PFSK-1 (cell line): ENCODE measurements around the gene NUDC.

Experiments used
- POLR2AphosphoS5 ChIP-seq: IDR thresholded peaks from 2 replicates; pipeline ENCODE4 v1.6.1; 2012; ENCODE audit warnings: low read depth, mild to moderate bottlenecking, control low read depth, low read length, moderate library complexity
- REST ChIP-seq, 2 experiments: IDR thresholded peaks; 2 replicates each; pipeline versions ENCODE4 v1.6.1 to v1.8.0; 2011 to 2012; ENCODE audit warnings: low read depth in 2 of 2, low read length in 2 of 2, control low read depth in 1 of 2, inconsistent platforms in 1 of 2, mild to moderate bottlenecking in 1 of 2, moderate library complexity in 1 of 2; ENCODE audit not compliant: insufficient read depth in 1 of 2
- SIN3A ChIP-seq: IDR thresholded peaks from 2 replicates; pipeline ENCODE4 v1.6.1; 2012; ENCODE audit warnings: mild to moderate bottlenecking, low read length, moderate library complexity, borderline replicate concordance; ENCODE audit not compliant: insufficient read depth
- TAF1 ChIP-seq: IDR thresholded peaks from 2 replicates; pipeline ENCODE4 v1.6.1; 2012; ENCODE audit warnings: low read length, control low read depth, borderline replicate concordance; ENCODE audit not compliant: insufficient read depth

GRCh38 chr1:26957306-26957705, 35.8 kb downstream of the NUDC start:
- TF ChIP-seq POLR2AphosphoS5: no peak
- TF ChIP-seq TAF1: no peak
- no peak for TF ChIP-seq SIN3A
- no peak for TF ChIP-seq REST (IDR thresholded peaks at IDR 0.05; ENCODE audit: insufficient read depth in 1 of 2, low read depth in 2 of 2, low read length in 2 of 2)
